ENCODE data around the gene STK32A. TPM values are rescaled to one million over a fixed set of nuclear protein-coding genes. Genes with fewer than 3 reads are reported as not detected.

Gene STK32A
- total RNA-seq, 1 experiment from 2014 or later, result 1.2 TPM

- RAD21 ChIA-PET (ENCODE audit: low non-redundant PET in 1 of 2, low total read pairs in 2 of 2, uncharacterized antibody in 2 of 2, unreplicated experiment in 2 of 2), result no interaction called here
- intact Hi-C loops (cut with micrococcal nuclease), result no loop called here
- BruUV-seq (replicated peaks), result no TSS peak
- Histone ChIP-seq H3K4me3 (replicated peaks in 1 of 2; ENCODE audit: low read depth in 1 of 2, low read length in 2 of 2) (no peak overlapping the region), H2AFZ (ENCODE audit: low read depth, low read length, poor library complexity, severe bottlenecking) (no peak overlapping the region), H4K20me1 (ENCODE audit: insufficient read depth) (no peaks in the 10 kb centered on the region), H3K4me1 (ENCODE audit: control insufficient read depth in 1 of 2, insufficient read depth in 2 of 2, low read length in 2 of 2) (no peaks in the 10 kb centered on the region), H3K9me3 (ENCODE audit: control insufficient read depth in 1 of 2, insufficient read depth in 1 of 2, low read depth in 1 of 2, low read length in 2 of 2) (no peaks in the 10 kb centered on the region), H3K36me3 (ENCODE audit: control insufficient read depth in 1 of 2, insufficient read depth in 2 of 2, low read length in 2 of 2) (no peaks in the 10 kb centered on the region), H3K27ac (ENCODE audit: low read depth, low read length) (no peak overlapping the region), H3K79me2 (ENCODE audit: insufficient read depth, low read length) (no peaks in the 10 kb centered on the region), H3K4me2 (ENCODE audit: low read length) (no peak overlapping the region), H3K9me2 (ENCODE audit: insufficient read depth) (no peaks in the 10 kb centered on the region), H3K27me3 (ENCODE audit: insufficient read depth, low read length) (no peaks in the 10 kb centered on the region), H3K9ac (ENCODE audit: low read length) (no peak overlapping the region)
- POLR2A ChIA-PET, result no interaction called here
- ATAC-seq, result no peak
- DNase-seq (ENCODE audit: low read depth, low spot score), result no peak
- CTCF ChIA-PET, result interaction anchor here (1.0 kb wide), 1 partner anchor 27 kb away, joined by 3 read pairs; no protein-coding TSS in a partner anchor
- TF ChIP-seq ZNF274 (IDR thresholded peaks at IDR 0.05; ENCODE audit: low read depth, low read length) (no peak), POLR2A (IDR thresholded peaks at IDR 0.05; ENCODE audit: borderline replicate concordance, extremely low read depth, insufficient read depth, insufficient read length) (no peak), EGR1 (IDR thresholded peaks at IDR 0.05; ENCODE audit: low read depth) (no peak), RAD21 (IDR thresholded peaks at IDR 0.05; ENCODE audit: low read depth) (no peak), JUND (IDR thresholded peaks at IDR 0.05) (no peak), EZH2 (IDR thresholded peaks at IDR 0.05) (no peak), CBX3 (IDR thresholded peaks at IDR 0.05; ENCODE audit: low read depth) (no peak), SIN3A (IDR thresholded peaks at IDR 0.05; ENCODE audit: low read depth) (no peak), TCF7L2 (IDR thresholded peaks at IDR 0.05; ENCODE audit: borderline replicate concordance, extremely low read depth, insufficient read depth, insufficient read length) (no peak), SP1 (IDR thresholded peaks at IDR 0.05; ENCODE audit: low read depth) (no peak), POLR2AphosphoS5 (IDR thresholded peaks at IDR 0.05; ENCODE audit: low read depth, low read length) (no peak), EZH2phosphoT487 (IDR thresholded peaks at IDR 0.05; ENCODE audit: borderline replicate concordance) (no peak)
- TF ChIP-seq, protein P1, sequence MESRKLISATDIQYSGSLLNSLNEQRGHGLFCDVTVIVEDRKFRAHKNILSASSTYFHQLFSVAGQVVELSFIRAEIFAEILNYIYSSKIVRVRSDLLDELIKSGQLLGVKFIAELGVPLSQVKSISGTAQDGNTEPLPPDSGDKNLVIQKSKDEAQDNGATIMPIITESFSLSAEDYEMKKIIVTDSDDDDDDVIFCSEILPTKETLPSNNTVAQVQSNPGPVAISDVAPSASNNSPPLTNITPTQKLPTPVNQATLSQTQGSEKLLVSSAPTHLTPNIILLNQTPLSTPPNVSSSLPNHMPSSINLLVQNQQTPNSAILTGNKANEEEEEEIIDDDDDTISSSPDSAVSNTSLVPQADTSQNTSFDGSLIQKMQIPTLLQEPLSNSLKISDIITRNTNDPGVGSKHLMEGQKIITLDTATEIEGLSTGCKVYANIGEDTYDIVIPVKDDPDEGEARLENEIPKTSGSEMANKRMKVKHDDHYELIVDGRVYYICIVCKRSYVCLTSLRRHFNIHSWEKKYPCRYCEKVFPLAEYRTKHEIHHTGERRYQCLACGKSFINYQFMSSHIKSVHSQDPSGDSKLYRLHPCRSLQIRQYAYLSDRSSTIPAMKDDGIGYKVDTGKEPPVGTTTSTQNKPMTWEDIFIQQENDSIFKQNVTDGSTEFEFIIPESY (IDR thresholded peaks at IDR 0.05; ENCODE audit: extremely low read depth, insufficient replicate concordance, low read length), result no peak
- TF ChIP-seq, protein P2, sequence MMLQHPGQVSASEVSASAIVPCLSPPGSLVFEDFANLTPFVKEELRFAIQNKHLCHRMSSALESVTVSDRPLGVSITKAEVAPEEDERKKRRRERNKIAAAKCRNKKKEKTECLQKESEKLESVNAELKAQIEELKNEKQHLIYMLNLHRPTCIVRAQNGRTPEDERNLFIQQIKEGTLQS (IDR thresholded peaks at IDR 0.05), result no peak
Measured at GRCh38 chr5:147426640-147427327, 192.0 kb downstream of the STK32A start.
